ENCODE measurements around the gene TGM2. TPM values are rescaled to one million over a fixed set of nuclear protein-coding genes. Genes with fewer than 3 reads are reported as not detected.

The TGM2 gene
- total and polyA plus RNA-seq, 7 donors = 6.5 to 104 (median 20.7) TPM

DNA sequence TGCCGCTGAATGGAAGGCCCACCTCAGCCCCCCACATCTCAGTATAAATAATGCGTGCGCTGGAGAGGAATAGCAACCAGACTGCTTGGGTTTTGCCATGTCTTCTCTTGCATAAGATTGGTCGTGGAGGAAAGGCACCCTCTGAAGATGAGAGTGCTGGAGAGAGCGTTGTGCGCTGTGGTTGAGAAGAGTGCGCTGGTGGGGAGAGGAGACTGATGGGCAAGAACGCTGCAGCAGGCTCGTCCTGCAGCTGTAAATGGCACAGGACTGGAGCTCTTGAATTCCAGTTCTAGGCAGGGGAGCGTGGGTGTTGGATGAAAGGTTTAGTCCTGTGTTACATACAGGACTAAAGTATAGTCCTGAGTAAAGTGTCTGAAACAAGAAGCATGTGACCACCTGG is 80.0 kb downstream of the TGM2 start:
- Histone ChIP-seq H3K27ac (peak overlapping the region; percentile 76 to 87 (median 86)), H3K4me1 (peaks cover 0 to 76% (median 56%) of the 10 kb centered on the region in 4 donors), H3K4me3 (no peak overlapping the region), H3K27me3 (no peaks in the 10 kb centered on the region), H3K9me3 (no peaks in the 10 kb centered on the region), H3K36me3 (peaks cover 0 to 27% (median 3%) of the 10 kb centered on the region in 4 donors)
- no peak for DNase-seq
- intact Hi-C loops (cut with DNase I) = loop anchor here (2.0 kb wide), 1 partner anchor 72 kb away; no protein-coding TSS in a partner anchor
- TF ChIP-seq, protein P1, sequence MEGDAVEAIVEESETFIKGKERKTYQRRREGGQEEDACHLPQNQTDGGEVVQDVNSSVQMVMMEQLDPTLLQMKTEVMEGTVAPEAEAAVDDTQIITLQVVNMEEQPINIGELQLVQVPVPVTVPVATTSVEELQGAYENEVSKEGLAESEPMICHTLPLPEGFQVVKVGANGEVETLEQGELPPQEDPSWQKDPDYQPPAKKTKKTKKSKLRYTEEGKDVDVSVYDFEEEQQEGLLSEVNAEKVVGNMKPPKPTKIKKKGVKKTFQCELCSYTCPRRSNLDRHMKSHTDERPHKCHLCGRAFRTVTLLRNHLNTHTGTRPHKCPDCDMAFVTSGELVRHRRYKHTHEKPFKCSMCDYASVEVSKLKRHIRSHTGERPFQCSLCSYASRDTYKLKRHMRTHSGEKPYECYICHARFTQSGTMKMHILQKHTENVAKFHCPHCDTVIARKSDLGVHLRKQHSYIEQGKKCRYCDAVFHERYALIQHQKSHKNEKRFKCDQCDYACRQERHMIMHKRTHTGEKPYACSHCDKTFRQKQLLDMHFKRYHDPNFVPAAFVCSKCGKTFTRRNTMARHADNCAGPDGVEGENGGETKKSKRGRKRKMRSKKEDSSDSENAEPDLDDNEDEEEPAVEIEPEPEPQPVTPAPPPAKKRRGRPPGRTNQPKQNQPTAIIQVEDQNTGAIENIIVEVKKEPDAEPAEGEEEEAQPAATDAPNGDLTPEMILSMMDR (IDR thresholded peaks at IDR 0.05) = no peak
- TF ChIP-seq EP300 (IDR thresholded peaks at IDR 0.05) (no peak), POLR2A (IDR thresholded peaks at IDR 0.05) (no peak), POLR2AphosphoS5 (IDR thresholded peaks at IDR 0.05) (no peak)
- 83 to 85% methylated on average over 10 of the region's 10 CpGs for WGBS, 2 donors

DNA sequence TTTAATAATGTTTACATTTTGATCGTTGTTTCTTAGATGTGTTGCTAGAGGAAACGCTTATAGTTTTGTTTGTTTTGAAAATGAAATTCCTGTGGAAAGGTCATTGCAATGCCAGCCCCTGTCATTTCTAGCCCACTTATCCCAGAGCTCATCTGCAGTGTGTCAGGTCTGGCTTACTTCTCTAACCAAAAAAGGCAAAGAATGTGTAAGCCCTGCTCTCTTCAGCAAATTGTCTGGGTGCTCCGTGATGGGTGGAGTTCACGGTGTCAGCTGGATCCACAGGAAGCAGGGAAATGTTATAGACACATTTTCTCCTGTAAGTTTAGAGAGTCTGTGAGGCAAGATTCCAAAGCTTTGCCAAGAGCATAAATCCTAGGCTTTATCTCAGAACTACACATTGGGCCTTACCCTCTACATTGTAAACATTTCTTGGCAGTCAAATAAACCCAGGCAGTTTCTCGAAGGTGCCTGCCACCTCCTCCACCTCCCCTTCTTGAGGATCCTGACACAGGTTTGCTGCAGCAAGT is 80.6 kb downstream of the TGM2 start:
- 27 to 53% methylated on average over 5 of the region's 5 CpGs for WGBS, 2 donors
- TF ChIP-seq, protein P1 (IDR thresholded peaks at IDR 0.05) = no peak
- peak in 1 of 4 donors; percentile 27 for TF ChIP-seq EP300 (IDR thresholded peaks at IDR 0.05)
- TF ChIP-seq POLR2AphosphoS5 (IDR thresholded peaks at IDR 0.05) = peak in 3 of 4 donors; percentile 19 to 70 (median 58)
- Histone ChIP-seq H3K4me1 (peaks cover 0 to 71% (median 56%) of the 10 kb centered on the region in 4 donors), H3K27ac (peak overlapping the region; percentile 76 to 87 (median 86)), H3K4me3 (no peak overlapping the region), H3K27me3 (no peaks in the 10 kb centered on the region), H3K9me3 (no peaks in the 10 kb centered on the region), H3K36me3 (peaks cover 0 to 22% (median 0%) of the 10 kb centered on the region in 4 donors)
- DNase-seq = no peak
- intact Hi-C loops (cut with DNase I) = loop anchor here (2.0 kb wide), 1 partner anchor 72 kb away; no protein-coding TSS in a partner anchor

DNA sequence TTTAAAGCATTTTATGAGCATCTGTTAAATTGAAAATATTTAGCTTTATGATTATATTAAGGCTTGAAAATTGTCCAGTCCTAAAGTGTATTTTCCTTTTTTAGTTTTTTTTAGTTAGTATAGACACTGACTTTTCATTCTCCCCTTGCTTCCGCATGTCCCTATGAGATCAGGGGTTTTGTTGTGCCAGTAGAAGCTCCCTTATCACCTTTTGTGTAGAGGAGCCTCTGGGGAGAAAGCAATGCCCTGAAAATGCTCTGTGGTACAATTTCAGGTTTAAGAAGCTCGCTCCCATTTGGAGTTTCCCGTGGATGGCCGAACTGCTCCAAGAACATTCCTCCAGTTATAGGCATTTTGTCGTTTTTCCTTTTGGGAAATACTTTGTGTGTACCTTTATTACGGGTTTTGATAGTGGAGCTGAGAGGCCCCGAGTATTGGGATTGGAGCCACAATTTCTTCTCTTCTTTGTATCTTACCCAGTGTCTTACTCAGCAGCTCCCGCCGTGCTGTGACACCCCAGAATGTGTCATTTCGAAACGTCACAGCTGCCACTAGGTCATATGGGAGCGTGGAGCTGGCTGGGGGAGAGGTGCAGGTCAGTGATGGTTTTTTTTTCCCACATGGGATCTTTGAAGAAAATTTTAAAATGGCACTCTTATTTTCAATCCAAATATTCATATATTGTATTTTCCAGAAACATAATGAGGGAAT is 81.6 kb downstream of the TGM2 start:
- no peak for DNase-seq
- Histone ChIP-seq H3K4me1 (peaks cover 0 to 62% (median 53%) of the 10 kb centered on the region in 4 donors), H3K9me3 (no peaks in the 10 kb centered on the region), H3K36me3 (peaks cover 0 to 20% (median 0%) of the 10 kb centered on the region in 4 donors), H3K4me3 (no peak overlapping the region), H3K27ac (peak overlapping the region; percentile 76 to 87 (median 86)), H3K27me3 (no peaks in the 10 kb centered on the region)
- WGBS, 2 donors = 84 to 88% methylated on average over 12 of the region's 12 CpGs
- TF ChIP-seq EP300 (IDR thresholded peaks at IDR 0.05) (no peak), POLR2AphosphoS5 (IDR thresholded peaks at IDR 0.05) (no peak), POLR2A (IDR thresholded peaks at IDR 0.05) (no peak)
- TF ChIP-seq, protein P1 (IDR thresholded peaks at IDR 0.05) = no peak
- intact Hi-C loops (cut with DNase I) = loop anchor here (2.0 kb wide), 1 partner anchor 73 kb away; no protein-coding TSS in a partner anchor

DNA sequence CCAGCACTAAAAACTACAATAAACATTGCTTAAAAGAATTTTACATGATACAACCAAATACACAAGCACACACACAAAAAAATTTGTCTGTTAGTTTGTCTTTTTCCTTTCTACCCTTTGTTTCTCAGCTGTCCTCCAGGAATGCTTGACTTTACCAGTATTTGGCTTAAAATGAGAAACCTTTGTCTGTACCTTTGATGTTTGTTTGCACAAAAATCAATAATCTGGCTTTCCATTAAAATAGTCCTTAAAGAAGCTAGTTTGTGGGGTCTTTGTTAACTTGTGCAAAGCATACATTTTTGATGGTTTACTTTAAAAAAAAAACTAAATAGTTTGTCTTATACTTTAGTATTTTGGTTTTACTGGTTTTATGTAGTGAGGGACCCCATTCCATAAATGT is 82.2 kb downstream of the TGM2 start:
- no peak for DNase-seq
- Histone ChIP-seq H3K27ac (peak overlapping the region; percentile 76 to 87 (median 86)), H3K4me1 (peaks cover 0 to 62% (median 50%) of the 10 kb centered on the region in 4 donors), H3K9me3 (no peaks in the 10 kb centered on the region), H3K27me3 (no peaks in the 10 kb centered on the region), H3K36me3 (peaks cover 0 to 15% (median 0%) of the 10 kb centered on the region in 4 donors), H3K4me3 (no peak overlapping the region)
- intact Hi-C loops (cut with DNase I) = no loop called here
- TF ChIP-seq, protein P1 (IDR thresholded peaks at IDR 0.05) = no peak
- TF ChIP-seq EP300 (IDR thresholded peaks at IDR 0.05) (no peak), POLR2AphosphoS5 (IDR thresholded peaks at IDR 0.05) (no peak), POLR2A (IDR thresholded peaks at IDR 0.05) (no peak)
